ENCODE measurements around the gene STEAP3.

Gene STEAP3

DNA sequence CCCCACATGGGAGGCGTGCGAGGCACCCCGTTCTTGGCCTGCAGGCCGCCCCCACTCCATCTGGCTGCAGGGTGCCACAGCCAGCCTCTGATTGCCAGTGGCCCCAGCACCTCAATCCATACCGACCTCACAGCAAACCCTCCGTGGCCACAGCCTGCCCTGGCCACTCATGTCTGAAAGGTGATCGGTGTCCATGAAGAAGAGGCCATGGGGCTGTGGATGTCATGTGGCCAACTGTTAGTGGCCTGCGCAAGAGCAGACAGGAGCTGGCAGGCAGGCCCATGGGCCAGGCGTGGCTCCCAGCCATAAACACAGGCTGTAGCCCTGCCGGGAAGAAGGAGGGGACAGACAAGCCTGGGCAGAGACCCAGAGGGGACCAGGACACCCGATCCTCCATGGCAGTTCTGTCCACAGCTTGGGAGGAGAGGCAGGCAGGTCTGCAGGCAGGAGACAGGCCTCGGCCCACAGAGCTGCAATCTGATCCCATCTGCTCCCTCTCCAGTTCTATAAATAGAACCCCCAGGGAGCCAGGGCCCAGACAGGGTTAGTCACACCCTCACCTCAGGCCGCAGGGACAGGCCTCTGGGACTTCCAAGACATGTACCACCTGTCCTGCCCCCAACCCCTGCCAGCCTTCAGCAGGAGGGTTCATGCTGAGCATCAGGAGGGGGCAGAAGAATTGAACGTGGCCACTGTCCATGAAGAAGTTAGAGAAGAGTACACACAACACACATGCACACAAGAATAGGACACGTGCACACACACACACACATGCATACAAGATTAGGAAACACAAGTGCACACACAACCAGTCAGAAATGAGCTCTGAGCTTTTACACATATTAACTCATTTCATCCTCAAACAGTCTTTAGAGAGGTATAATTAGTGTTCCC, 16.9 kb downstream of the STEAP3 start:
- Histone ChIP-seq H3K4me1 (ENCODE audit: control extremely low read depth in 1 of 4, control insufficient read depth in 4 of 4, insufficient read depth in 4 of 4, low read length in 3 of 4) (peaks cover 0 to 6% (median 0%) of the 10 kb centered on the region in 4 experiments), H3K36me3 (ENCODE audit: control insufficient read depth in 4 of 4, insufficient read depth in 4 of 4, low read length in 3 of 4) (peaks cover 0 to 3% (median 0%) of the 10 kb centered on the region in 4 experiments), H3K4me3 (ENCODE audit: control insufficient read depth in 1 of 7, extremely low read depth in 1 of 7, insufficient read depth in 4 of 7, low read depth in 2 of 7, low read length in 6 of 7) (no peak overlapping the region), H3K27me3 (replicated peaks in 2 of 5; ENCODE audit: control insufficient read depth in 4 of 5, insufficient read depth in 5 of 5, low read length in 4 of 5) (no peaks in the 10 kb centered on the region), H3K9me3 (ENCODE audit: control extremely low read depth in 1 of 5, control insufficient read depth in 4 of 5, insufficient read depth in 2 of 5, low read depth in 1 of 5, low read length in 4 of 5) (peaks cover 0 to 4% (median under 1%) of the 10 kb centered on the region in 5 experiments), H3K27ac (ENCODE audit: insufficient read depth in 1 of 2, low read depth in 1 of 2, low read length in 2 of 2, poor library complexity in 1 of 2, severe bottlenecking in 2 of 2) (no peak overlapping the region)
- 94% methylated on average over 11 of the region's 15 CpGs for WGBS (ENCODE audit: insufficient coverage)
- ChIA-PET CTCF (interaction anchor here (0.6 to 2.3 kb wide), 3 partner anchors 21 to 97 kb away, joined by 3 to 10 read pairs (median 4); no protein-coding TSS in a partner anchor), POLR2A (no interaction called here)
- no peak for DNase-seq

- CTCF ChIA-PET, result interaction anchor here (0.6 to 2.3 kb wide), 3 partner anchors 22 to 96 kb away, joined by 3 to 10 read pairs (median 4); no protein-coding TSS in a partner anchor
- peaks cover 0 to 8% (median 5%) of the 10 kb centered on the region in 5 experiments for H3K9me3 ChIP-seq (ENCODE audit: control extremely low read depth in 1 of 5, control insufficient read depth in 4 of 5, insufficient read depth in 2 of 5, low read depth in 1 of 5, low read length in 4 of 5)
- no peak for DNase-seq
- H3K4me3 ChIP-seq (ENCODE audit: control insufficient read depth in 1 of 7, extremely low read depth in 1 of 7, insufficient read depth in 4 of 7, low read depth in 2 of 7, low read length in 6 of 7), result no peak overlapping the region
- no peak overlapping the region for H3K27ac ChIP-seq (ENCODE audit: insufficient read depth in 1 of 2, low read depth in 1 of 2, low read length in 2 of 2, poor library complexity in 1 of 2, severe bottlenecking in 2 of 2)
- no peaks in the 10 kb centered on the region for H3K27me3 ChIP-seq (replicated peaks in 2 of 5; ENCODE audit: control insufficient read depth in 4 of 5, insufficient read depth in 5 of 5, low read length in 4 of 5)
- peaks cover 0 to 8% (median 0%) of the 10 kb centered on the region in 4 experiments for H3K36me3 ChIP-seq (ENCODE audit: control insufficient read depth in 4 of 4, insufficient read depth in 4 of 4, low read length in 3 of 4)
- H3K4me1 ChIP-seq (ENCODE audit: control extremely low read depth in 1 of 4, control insufficient read depth in 4 of 4, insufficient read depth in 4 of 4, low read length in 3 of 4), result peaks cover 0 to 6% (median 0%) of the 10 kb centered on the region in 4 experiments
- POLR2A ChIA-PET, result no interaction called here
- WGBS (ENCODE audit: insufficient coverage), result 86% methylated on average over 5 of the region's 5 CpGs
These were observed 17.5 kb downstream of the STEAP3 start for GRCh38 chr2:119241205-119241532.

- Histone ChIP-seq H3K4me1 (ENCODE audit: control extremely low read depth in 1 of 4, control insufficient read depth in 4 of 4, insufficient read depth in 4 of 4, low read length in 3 of 4) (peaks cover 0 to under 1% (median 0%) of the 10 kb centered on the region in 4 experiments), H3K36me3 (ENCODE audit: control insufficient read depth in 4 of 4, insufficient read depth in 4 of 4, low read length in 3 of 4) (peaks cover 0 to 21% (median 2%) of the 10 kb centered on the region in 4 experiments), H3K4me3 (ENCODE audit: control insufficient read depth in 1 of 7, extremely low read depth in 1 of 7, insufficient read depth in 4 of 7, low read depth in 2 of 7, low read length in 6 of 7) (no peak overlapping the region), H3K27me3 (replicated peaks in 2 of 5; ENCODE audit: control insufficient read depth in 4 of 5, insufficient read depth in 5 of 5, low read length in 4 of 5) (no peaks in the 10 kb centered on the region), H3K9me3 (ENCODE audit: control extremely low read depth in 1 of 5, control insufficient read depth in 4 of 5, insufficient read depth in 2 of 5, low read depth in 1 of 5, low read length in 4 of 5) (peaks cover 0 to 8% (median 5%) of the 10 kb centered on the region in 5 experiments), H3K27ac (ENCODE audit: insufficient read depth in 1 of 2, low read depth in 1 of 2, low read length in 2 of 2, poor library complexity in 1 of 2, severe bottlenecking in 2 of 2) (no peak overlapping the region)
- WGBS (ENCODE audit: insufficient coverage), result 99% methylated on average over 10 of the region's 17 CpGs
- DNase-seq, result no peak
- POLR2A ChIA-PET, result no interaction called here
- CTCF ChIA-PET, result interaction anchor here (2.3 kb wide), 1 partner anchor 23 kb away, joined by 10 read pairs; no protein-coding TSS in a partner anchor
These were observed 18.9 kb downstream of the STEAP3 start for GRCh38 chr2:119242276-119243119.

DNA sequence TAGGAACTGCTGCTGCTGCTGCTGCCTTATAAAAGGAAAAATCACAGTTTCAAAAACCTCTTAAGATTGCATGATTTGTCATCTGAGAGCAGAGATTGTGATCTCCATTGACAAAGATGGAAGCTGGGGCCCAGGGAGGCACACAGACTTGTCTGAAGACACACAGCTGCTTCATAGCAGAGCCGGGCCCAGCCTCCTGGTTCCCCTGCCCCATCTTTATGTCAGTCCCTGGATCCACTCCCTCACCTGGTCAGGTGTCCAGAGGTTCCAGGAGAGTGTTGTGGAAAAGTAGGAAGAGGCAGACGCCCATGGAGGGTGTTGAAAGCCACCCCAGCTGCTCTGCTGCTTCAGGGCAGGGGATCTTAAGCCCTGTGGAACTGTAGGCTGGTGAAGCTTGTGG, 20.0 kb downstream of the STEAP3 start:
- H3K4me3 ChIP-seq (ENCODE audit: control insufficient read depth in 1 of 7, extremely low read depth in 1 of 7, insufficient read depth in 4 of 7, low read depth in 2 of 7, low read length in 6 of 7), result no peak overlapping the region
- ChIA-PET CTCF (interaction anchor here (0.6 kb wide), 1 partner anchor 18 kb away, joined by 3 read pairs; no protein-coding TSS in a partner anchor), POLR2A (no interaction called here)
- no peak overlapping the region for H3K27ac ChIP-seq (ENCODE audit: insufficient read depth in 1 of 2, low read depth in 1 of 2, low read length in 2 of 2, poor library complexity in 1 of 2, severe bottlenecking in 2 of 2)
- no peaks in the 10 kb centered on the region for H3K27me3 ChIP-seq (replicated peaks in 2 of 5; ENCODE audit: control insufficient read depth in 4 of 5, insufficient read depth in 5 of 5, low read length in 4 of 5)
- H3K4me1 ChIP-seq (ENCODE audit: control extremely low read depth in 1 of 4, control insufficient read depth in 4 of 4, insufficient read depth in 4 of 4, low read length in 3 of 4), result no peaks in the 10 kb centered on the region
- WGBS (ENCODE audit: insufficient coverage), result 92% methylated on average over 2 of the region's 2 CpGs
- no peak for DNase-seq
- peaks cover 0 to 8% (median 5%) of the 10 kb centered on the region in 5 experiments for H3K9me3 ChIP-seq (ENCODE audit: control extremely low read depth in 1 of 5, control insufficient read depth in 4 of 5, insufficient read depth in 2 of 5, low read depth in 1 of 5, low read length in 4 of 5)
- H3K36me3 ChIP-seq (ENCODE audit: control insufficient read depth in 4 of 4, insufficient read depth in 4 of 4, low read length in 3 of 4), result peaks cover 0 to 32% (median 2%) of the 10 kb centered on the region in 4 experiments

GRCh38 chr2:119245076-119245840, 21.6 kb downstream of the STEAP3 start:
- CTCF ChIA-PET, result no interaction called here
- no peak for DNase-seq
- Histone ChIP-seq H3K27me3 (replicated peaks in 2 of 5; ENCODE audit: control insufficient read depth in 4 of 5, insufficient read depth in 5 of 5, low read length in 4 of 5) (no peaks in the 10 kb centered on the region), H3K4me3 (ENCODE audit: control insufficient read depth in 1 of 7, extremely low read depth in 1 of 7, insufficient read depth in 4 of 7, low read depth in 2 of 7, low read length in 6 of 7) (no peak overlapping the region), H3K27ac (ENCODE audit: insufficient read depth in 1 of 2, low read depth in 1 of 2, low read length in 2 of 2, poor library complexity in 1 of 2, severe bottlenecking in 2 of 2) (no peak overlapping the region), H3K4me1 (ENCODE audit: control extremely low read depth in 1 of 4, control insufficient read depth in 4 of 4, insufficient read depth in 4 of 4, low read length in 3 of 4) (no peaks in the 10 kb centered on the region), H3K36me3 (ENCODE audit: control insufficient read depth in 4 of 4, insufficient read depth in 4 of 4, low read length in 3 of 4) (peaks cover 0 to 48% (median 2%) of the 10 kb centered on the region in 4 experiments), H3K9me3 (ENCODE audit: control extremely low read depth in 1 of 5, control insufficient read depth in 4 of 5, insufficient read depth in 2 of 5, low read depth in 1 of 5, low read length in 4 of 5) (peaks cover 0 to 8% (median 5%) of the 10 kb centered on the region in 5 experiments)
- WGBS (ENCODE audit: insufficient coverage), result 97% methylated on average over 15 of the region's 17 CpGs
- POLR2A ChIA-PET, result no interaction called here

DNA sequence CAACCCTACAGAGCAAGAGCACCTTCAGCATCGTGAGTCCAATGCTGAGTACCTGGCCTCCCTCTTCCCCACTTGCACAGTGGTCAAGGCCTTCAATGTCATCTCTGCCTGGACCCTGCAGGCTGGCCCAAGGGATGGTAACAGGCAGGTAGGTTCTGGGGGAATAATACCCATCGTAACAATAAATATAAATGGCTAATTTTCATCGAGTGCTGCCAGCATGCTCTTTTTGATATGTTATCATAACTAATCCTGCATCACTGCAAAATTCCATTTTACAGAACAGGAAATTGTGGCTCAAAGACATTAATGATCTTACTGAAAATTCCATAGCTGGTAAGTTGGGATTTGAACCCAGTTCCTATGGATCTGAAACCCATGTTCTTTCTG, 22.2 kb downstream of the STEAP3 start:
- H3K27ac ChIP-seq (ENCODE audit: insufficient read depth in 1 of 2, low read depth in 1 of 2, low read length in 2 of 2, poor library complexity in 1 of 2, severe bottlenecking in 2 of 2), result no peak overlapping the region
- H3K27me3 ChIP-seq (replicated peaks in 2 of 5; ENCODE audit: control insufficient read depth in 4 of 5, insufficient read depth in 5 of 5, low read length in 4 of 5), result no peaks in the 10 kb centered on the region
- peaks cover 0 to 8% (median 5%) of the 10 kb centered on the region in 5 experiments for H3K9me3 ChIP-seq (ENCODE audit: control extremely low read depth in 1 of 5, control insufficient read depth in 4 of 5, insufficient read depth in 2 of 5, low read depth in 1 of 5, low read length in 4 of 5)
- ChIA-PET POLR2A (no interaction called here), CTCF (no interaction called here)
- WGBS (ENCODE audit: insufficient coverage), result 100% methylated on average over 1 of the region's 3 CpGs
- no peaks in the 10 kb centered on the region for H3K4me1 ChIP-seq (ENCODE audit: control extremely low read depth in 1 of 4, control insufficient read depth in 4 of 4, insufficient read depth in 4 of 4, low read length in 3 of 4)
- H3K36me3 ChIP-seq (ENCODE audit: control insufficient read depth in 4 of 4, insufficient read depth in 4 of 4, low read length in 3 of 4), result peaks cover 0 to 54% (median 2%) of the 10 kb centered on the region in 4 experiments
- no peak overlapping the region for H3K4me3 ChIP-seq (ENCODE audit: control insufficient read depth in 1 of 7, extremely low read depth in 1 of 7, insufficient read depth in 4 of 7, low read depth in 2 of 7, low read length in 6 of 7)
- no peak for DNase-seq

All from common myeloid progenitor, CD34-positive (primary cell).